HCT116 (cell line): ENCODE measurements around the gene XPNPEP1. TPM values are rescaled to one million over a fixed set of nuclear protein-coding genes. Genes with fewer than 3 reads are reported as not detected.

Source experiments
- ATAC-seq: fragments of 200-7000 bp; cut with Tn5 transposase; 2 replicates; pipeline ENCODE4 v1.9.1; 2020; ENCODE audit warnings: mild to moderate bottlenecking, moderate library complexity
- BruUV-seq: library from RNA; stranded (reverse); fragments of 400-500 nt; replicated peaks from 2 replicates; lab custom pipeline; 2021; lab: Mats Ljungman, UMichigan
- CTCF ChIA-PET: fragments of 300-600 bp; sonication (Branson Sonifier 250); formaldehyde crosslinking; loops from one replicate; lab custom pipeline; 2021; ENCODE audit warnings: antibody characterized with exemption; lab: Charles Lee
- POLR2A ChIA-PET: fragments of 300-600, 350-600 bp; sonication (Branson Sonifier 250); formaldehyde crosslinking; loops from one replicate; lab custom pipeline; 2021; ENCODE audit warnings: antibody characterized with exemption; lab: Charles Lee
- RAD21 ChIA-PET, 2 experiments: fragments of 300-600 bp; sonication (Branson Sonifier 250); formaldehyde crosslinking; loops; one replicate each; lab custom pipeline; 2023; ENCODE audit warnings: low total read pairs in 2 of 2; ENCODE audit not compliant: uncharacterized antibody in 2 of 2, unreplicated experiment in 2 of 2, low non-redundant PET in 1 of 2; lab: Charles Lee
- DNase-seq: peaks from one replicate; pipeline ENCODE4 v3.0.0-alpha.2; 2010; ENCODE audit warnings: low read depth, low spot score
- H2AFZ ChIP-seq: fragments of 200-600 bp; shearing (Covaris generic), sonication (generic); 2 replicates; pipeline ENCODE4 v1.6.1; 2017; ENCODE audit warnings: low read depth, mixed run types, mixed read lengths, antibody characterized with exemption, low read length; ENCODE audit not compliant: poor library complexity, severe bottlenecking
- H3K27ac ChIP-seq: 2 replicates; pipeline ENCODE4 v1.5.1; 2012; ENCODE audit warnings: low read depth, low read length
- H3K27me3 ChIP-seq: fragments of 200-600 bp; sonication (generic); 2 replicates; pipeline ENCODE4 v1.6.1; 2016; ENCODE audit warnings: mixed run types, low read length, mixed read lengths; ENCODE audit not compliant: insufficient read depth
- H3K36me3 ChIP-seq, 2 experiments: fragments of 200-500 bp in 1 of 2; fragments of 200-600 bp in 1 of 2; sonication (Bioruptor generic) in 1 of 2; sonication (generic) in 1 of 2; 2 replicates each; pipeline versions ENCODE4 v1.5.1 to v1.6.1; 2014 to 2016; ENCODE audit warnings: low read length in 2 of 2, inconsistent platforms in 1 of 2, mixed read lengths in 1 of 2, mixed run types in 1 of 2; ENCODE audit not compliant: insufficient read depth in 2 of 2, control insufficient read depth in 1 of 2
- H3K4me1 ChIP-seq, 2 experiments: fragments of 200-600 bp in 1 of 2; sonication (generic) in 1 of 2; 2 replicates each; pipeline versions ENCODE4 v1.5.1 to v1.6.1; 2012 to 2017; ENCODE audit warnings: low read length in 2 of 2, inconsistent platforms in 1 of 2, mild to moderate bottlenecking in 1 of 2, mixed read lengths in 1 of 2, mixed run types in 1 of 2, moderate library complexity in 1 of 2; ENCODE audit not compliant: insufficient read depth in 2 of 2, control insufficient read depth in 1 of 2
- H3K4me2 ChIP-seq: fragments of 200-600 bp; sonication (generic); 2 replicates; pipeline ENCODE4 v1.6.1; 2017; ENCODE audit warnings: mixed run types, low read length, mixed read lengths
- H3K4me3 ChIP-seq, 2 experiments: fragments of 200-600 bp in 1 of 2; sonication (generic) in 1 of 2; replicated peaks in 1 of 2; 2 replicates each; pipeline ENCODE4 v1.5.1; 2011 to 2016; ENCODE audit warnings: low read length in 2 of 2, control low read depth in 1 of 2, low read depth in 1 of 2, mild to moderate bottlenecking in 1 of 2, mixed read lengths in 1 of 2, mixed run types in 1 of 2
- H3K79me2 ChIP-seq: fragments of 200-600 bp; sonication (generic); 2 replicates; pipeline ENCODE4 v1.6.1; 2017; ENCODE audit warnings: mild to moderate bottlenecking, mixed run types, low read length, moderate library complexity, mixed read lengths; ENCODE audit not compliant: insufficient read depth
- H3K9ac ChIP-seq: fragments of 200-600 bp; sonication (generic); 2 replicates; pipeline ENCODE4 v1.6.1; 2016; ENCODE audit warnings: low read length, mixed read lengths
- H3K9me2 ChIP-seq: fragments of 200-600 bp; sonication (generic), shearing (Covaris generic); 2 replicates; pipeline ENCODE4 v1.6.1; 2017; ENCODE audit warnings: mixed run types, mild to moderate bottlenecking, moderate library complexity; ENCODE audit not compliant: insufficient read depth
- H3K9me3 ChIP-seq, 2 experiments: fragments of 200-500 bp in 1 of 2; fragments of 200-600 bp in 1 of 2; sonication (Bioruptor generic) in 1 of 2; sonication (generic) in 1 of 2; 2 replicates each; pipeline ENCODE4 v1.6.1; 2014 to 2017; ENCODE audit warnings: low read length in 2 of 2, mixed read lengths in 2 of 2, inconsistent platforms in 1 of 2, low read depth in 1 of 2, mild to moderate bottlenecking in 1 of 2, mixed run types in 1 of 2, moderate library complexity in 1 of 2; ENCODE audit not compliant: control insufficient read depth in 1 of 2, insufficient read depth in 1 of 2
- H4K20me1 ChIP-seq: fragments of 200-600 bp; sonication (generic), shearing (Covaris generic); 2 replicates; pipeline ENCODE4 v1.6.1; 2017; ENCODE audit warnings: mixed run types, mild to moderate bottlenecking, moderate library complexity; ENCODE audit not compliant: insufficient read depth
- CBX3 ChIP-seq: IDR thresholded peaks from 2 replicates; pipeline ENCODE4 v1.6.1; 2012; ENCODE audit warnings: low read depth
- CEBPB ChIP-seq: IDR thresholded peaks from 2 replicates; pipeline ENCODE4 v1.6.1; 2012; ENCODE audit warnings: low read depth
- EGR1 ChIP-seq: IDR thresholded peaks from 2 replicates; pipeline ENCODE4 v1.6.1; 2012; ENCODE audit warnings: low read depth
- ELF1 ChIP-seq: IDR thresholded peaks from 2 replicates; pipeline ENCODE4 v1.6.1; 2012; ENCODE audit warnings: low read depth, borderline replicate concordance
- EZH2 ChIP-seq: fragments of 200-600 bp; sonication (generic); IDR thresholded peaks from 2 replicates; pipeline ENCODE4 v1.6.1; 2017; ENCODE audit warnings: antibody characterized with exemption, mixed run types
- EZH2phosphoT487 ChIP-seq: fragments of 200-600 bp; IDR thresholded peaks from 2 replicates; pipeline ENCODE4 v1.6.1; 2018; ENCODE audit warnings: antibody characterized with exemption, borderline replicate concordance
- POLR2A ChIP-seq: IDR thresholded peaks from 2 replicates; pipeline ENCODE4 v1.7.0; 2011; ENCODE audit warnings: borderline replicate concordance; ENCODE audit not compliant: insufficient read depth, insufficient read length; ENCODE audit errors: extremely low read depth
- POLR2AphosphoS5 ChIP-seq: IDR thresholded peaks from 2 replicates; pipeline ENCODE4 v1.6.1; 2011; ENCODE audit warnings: mild to moderate bottlenecking, low read depth, low read length, moderate library complexity
- SIN3A ChIP-seq: IDR thresholded peaks from 2 replicates; pipeline ENCODE4 v1.6.1; 2012; ENCODE audit warnings: low read depth
- SP1 ChIP-seq: IDR thresholded peaks from 2 replicates; pipeline ENCODE4 v1.6.1; 2012; ENCODE audit warnings: low read depth
- SRF ChIP-seq: IDR thresholded peaks from 2 replicates; pipeline ENCODE4 v1.6.1; 2012; ENCODE audit warnings: low read depth
- TCF7L2 ChIP-seq: IDR thresholded peaks from 2 replicates; pipeline ENCODE4 v1.7.0; 2011; ENCODE audit warnings: borderline replicate concordance, inconsistent platforms; ENCODE audit not compliant: insufficient read depth, insufficient read length; ENCODE audit errors: extremely low read depth
- YY1 ChIP-seq: IDR thresholded peaks from 2 replicates; pipeline ENCODE4 v1.6.1; 2011; ENCODE audit warnings: low read length, low read depth, moderate library complexity, mild to moderate bottlenecking; ENCODE audit not compliant: insufficient replicate concordance; ENCODE audit errors: extremely low read depth
- intact Hi-C: fragments of 100-400 bp; cut with micrococcal nuclease; formaldehyde crosslinking; loops from 2 replicates; pipeline ENCODE4 v1.10.0; 2022
- total RNA-seq: library from RNA; stranded (reverse); gene quantifications from one replicate; pipeline ENCODE4 v1.2.1, GENCODE V29; 2021; ENCODE audit not compliant: unreplicated experiment
- TF ChIP-seq, protein P1 (sequence below): IDR thresholded peaks from 2 replicates; pipeline ENCODE4 v1.6.1; 2012
- TF ChIP-seq, protein P2 (sequence below): IDR thresholded peaks from 2 replicates; pipeline ENCODE4 v1.6.1; 2012
- TF ChIP-seq, protein P3 (sequence below): IDR thresholded peaks from 2 replicates; pipeline ENCODE4 v1.6.1; 2012; ENCODE audit warnings: low read depth

The XPNPEP1 gene
- total RNA-seq, 1 experiment from 2014 or later, result 87.3 TPM

DNA sequence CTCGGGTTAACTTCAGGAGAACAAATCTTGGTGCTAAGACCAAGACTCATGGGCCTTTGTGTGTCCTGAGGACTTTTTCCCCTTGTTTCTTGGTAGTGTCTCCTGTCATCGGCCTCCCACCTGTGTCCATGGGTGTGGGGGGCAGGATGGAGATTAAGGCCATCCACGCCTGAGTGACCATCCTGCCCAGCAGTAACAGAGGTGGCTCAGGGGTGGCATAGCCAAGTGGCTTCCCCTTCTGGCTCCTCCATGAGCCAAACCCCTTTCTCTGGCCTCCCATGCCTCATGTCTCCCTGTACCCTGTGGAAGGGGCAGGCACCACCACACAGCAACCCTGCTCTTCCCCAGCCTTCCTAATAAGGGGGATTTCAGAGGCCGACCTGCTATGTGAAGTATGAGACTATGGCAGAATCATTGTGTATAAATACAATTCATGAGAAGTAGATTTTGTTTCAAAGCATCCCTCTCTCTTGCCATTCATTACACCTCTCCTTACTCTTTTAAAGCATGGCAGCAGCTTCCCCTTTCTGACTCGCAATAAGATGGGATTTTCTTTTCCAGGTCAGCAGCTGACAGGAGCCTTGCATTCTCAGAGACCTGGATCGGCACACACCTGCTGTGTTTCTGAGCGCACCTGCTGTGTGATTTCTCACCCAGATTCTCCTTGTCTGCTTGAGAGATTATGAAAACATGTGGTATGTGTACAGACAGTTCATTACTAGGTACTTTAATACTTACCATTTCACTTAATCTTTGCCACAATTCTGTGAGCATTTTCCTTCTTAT lies 102.5 kb downstream of the XPNPEP1 start (continued):
- TF ChIP-seq SIN3A (no peak), CBX3 (no peak)
- TF ChIP-seq, protein P1, sequence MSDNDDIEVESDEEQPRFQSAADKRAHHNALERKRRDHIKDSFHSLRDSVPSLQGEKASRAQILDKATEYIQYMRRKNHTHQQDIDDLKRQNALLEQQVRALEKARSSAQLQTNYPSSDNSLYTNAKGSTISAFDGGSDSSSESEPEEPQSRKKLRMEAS, result no peak

DNA sequence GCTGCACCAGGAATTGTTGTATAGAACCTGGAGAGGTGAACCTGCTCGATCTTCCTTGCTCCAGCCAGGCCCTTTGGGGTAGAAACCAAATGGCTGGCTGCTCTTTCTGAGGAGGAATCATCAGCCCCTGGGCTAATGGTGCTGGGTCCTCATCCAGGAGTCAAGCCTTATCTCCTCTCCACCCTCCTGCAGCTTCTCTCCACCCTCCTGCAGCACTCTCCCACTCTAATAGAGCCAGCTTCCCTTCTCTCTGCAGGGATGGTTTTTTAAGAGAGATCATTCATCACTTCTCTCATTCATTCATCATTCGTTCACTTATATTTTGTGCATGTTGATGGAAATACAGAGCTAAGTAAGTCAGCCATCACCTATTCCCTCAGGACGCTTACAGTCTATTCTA lies 103.5 kb downstream of the XPNPEP1 start:
- ChIA-PET POLR2A (no interaction called here), CTCF (no interaction called here)
- H3K9me2 ChIP-seq, result no peaks in the 10 kb centered on the region
- BruUV-seq, result no TSS peak
- DNase-seq, result no peak
- TF ChIP-seq SIN3A (no peak), SP1 (no peak), CEBPB (no peak), TCF7L2 (no peak), EGR1 (no peak), SRF (no peak), EZH2phosphoT487 (no peak), EZH2 (no peak), POLR2AphosphoS5 (no peak), POLR2A (no peak), ELF1 (no peak), YY1 (no peak)
- TF ChIP-seq, protein P2, sequence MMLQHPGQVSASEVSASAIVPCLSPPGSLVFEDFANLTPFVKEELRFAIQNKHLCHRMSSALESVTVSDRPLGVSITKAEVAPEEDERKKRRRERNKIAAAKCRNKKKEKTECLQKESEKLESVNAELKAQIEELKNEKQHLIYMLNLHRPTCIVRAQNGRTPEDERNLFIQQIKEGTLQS, result no peak
- TF ChIP-seq, protein P3, sequence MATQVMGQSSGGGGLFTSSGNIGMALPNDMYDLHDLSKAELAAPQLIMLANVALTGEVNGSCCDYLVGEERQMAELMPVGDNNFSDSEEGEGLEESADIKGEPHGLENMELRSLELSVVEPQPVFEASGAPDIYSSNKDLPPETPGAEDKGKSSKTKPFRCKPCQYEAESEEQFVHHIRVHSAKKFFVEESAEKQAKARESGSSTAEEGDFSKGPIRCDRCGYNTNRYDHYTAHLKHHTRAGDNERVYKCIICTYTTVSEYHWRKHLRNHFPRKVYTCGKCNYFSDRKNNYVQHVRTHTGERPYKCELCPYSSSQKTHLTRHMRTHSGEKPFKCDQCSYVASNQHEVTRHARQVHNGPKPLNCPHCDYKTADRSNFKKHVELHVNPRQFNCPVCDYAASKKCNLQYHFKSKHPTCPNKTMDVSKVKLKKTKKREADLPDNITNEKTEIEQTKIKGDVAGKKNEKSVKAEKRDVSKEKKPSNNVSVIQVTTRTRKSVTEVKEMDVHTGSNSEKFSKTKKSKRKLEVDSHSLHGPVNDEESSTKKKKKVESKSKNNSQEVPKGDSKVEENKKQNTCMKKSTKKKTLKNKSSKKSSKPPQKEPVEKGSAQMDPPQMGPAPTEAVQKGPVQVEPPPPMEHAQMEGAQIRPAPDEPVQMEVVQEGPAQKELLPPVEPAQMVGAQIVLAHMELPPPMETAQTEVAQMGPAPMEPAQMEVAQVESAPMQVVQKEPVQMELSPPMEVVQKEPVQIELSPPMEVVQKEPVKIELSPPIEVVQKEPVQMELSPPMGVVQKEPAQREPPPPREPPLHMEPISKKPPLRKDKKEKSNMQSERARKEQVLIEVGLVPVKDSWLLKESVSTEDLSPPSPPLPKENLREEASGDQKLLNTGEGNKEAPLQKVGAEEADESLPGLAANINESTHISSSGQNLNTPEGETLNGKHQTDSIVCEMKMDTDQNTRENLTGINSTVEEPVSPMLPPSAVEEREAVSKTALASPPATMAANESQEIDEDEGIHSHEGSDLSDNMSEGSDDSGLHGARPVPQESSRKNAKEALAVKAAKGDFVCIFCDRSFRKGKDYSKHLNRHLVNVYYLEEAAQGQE, result no peak
- TF ChIP-seq, protein P1, result no peak
- TF ChIP-seq, all 23 proteins: peak for 0
- Histone ChIP-seq H3K36me3 (no peaks in the 10 kb centered on the region), H3K9me3 (no peaks in the 10 kb centered on the region), H3K4me3 (no peak overlapping the region), H4K20me1 (no peaks in the 10 kb centered on the region), H3K27me3 (peaks cover 21% of the 10 kb centered on the region; the same call in 1 of the 2 replicates), H3K79me2 (no peaks in the 10 kb centered on the region), H3K4me2 (no peak overlapping the region), H3K9ac (no peak overlapping the region), H3K27ac (no peak overlapping the region), H2AFZ (no peak overlapping the region), H3K4me1 (no peaks in the 10 kb centered on the region)
- ATAC-seq, result no peak
- intact Hi-C loops, result no loop called here
- RAD21 ChIA-PET, result no interaction called here
